GM18498 (cell line): Measurements from ENCODE around the gene DTX2.
A peak's percentile ranks its signal among the peaks of the same experiment; 100 is the strongest.
"Not testable (repeated sequence)": the region's sequence is repeated elsewhere in the genome, so short reads cannot be mapped to it uniquely, and the experiment has no call there.

ENCODE experiments used
- ATAC-seq: cut with Tn5 transposase; IDR thresholded peaks from one replicate; pipeline ENCODE4 v1.9.1; 2021; ENCODE audit warnings: mild to moderate bottlenecking, moderate library complexity; ENCODE audit not compliant: unreplicated experiment

The DTX2 gene

GRCh38 chr7:76485822-76486610 lies 24.5 kb downstream of the DTX2 start:
- ATAC-seq = peak; percentile 16

GRCh38 chr7:76486618-76487017 lies 25.1 kb downstream of the DTX2 start:
- ATAC-seq = peak; percentile 99

GRCh38 chr7:76487969-76488368 lies 26.5 kb downstream of the DTX2 start:
- not testable (repeated sequence) for ATAC-seq

GRCh38 chr7:76492139-76492538 lies 30.6 kb downstream of the DTX2 start:
- not testable (repeated sequence) for ATAC-seq

- not testable (repeated sequence) for ATAC-seq
Measured at GRCh38 chr7:76495717-76496116, 34.2 kb downstream of the DTX2 start.

GRCh38 chr7:76497918-76498582 lies 36.5 kb downstream of the DTX2 start:
- not testable (repeated sequence) for ATAC-seq

- ATAC-seq = not testable (repeated sequence)
Measured at GRCh38 chr7:76498583-76499200, 37.2 kb downstream of the DTX2 start.

GRCh38 chr7:76499201-76499923 lies 37.9 kb downstream of the DTX2 start:
- not testable (repeated sequence) for ATAC-seq

- ATAC-seq = not testable (repeated sequence)
Measured at GRCh38 chr7:76499924-76500241, 38.4 kb downstream of the DTX2 start.

GRCh38 chr7:76502224-76502623 lies 40.7 kb downstream of the DTX2 start:
- not testable (repeated sequence) for ATAC-seq

GRCh38 chr7:76502836-76503235 lies 41.3 kb downstream of the DTX2 start:
- ATAC-seq = not testable (repeated sequence)

GRCh38 chr7:76503244-76503643 lies 41.7 kb downstream of the DTX2 start:
- ATAC-seq = not testable (repeated sequence)

- ATAC-seq = not testable (repeated sequence)
Measured at GRCh38 chr7:76504351-76505167, 43.0 kb downstream of the DTX2 start.

- ATAC-seq = no peak
Measured at GRCh38 chr7:76505168-76506080, 43.9 kb downstream of the DTX2 start.

GRCh38 chr7:76506081-76506440 lies 44.6 kb downstream of the DTX2 start:
- ATAC-seq = no peak

GRCh38 chr7:76506643-76507042 lies 45.1 kb downstream of the DTX2 start:
- not testable (repeated sequence) for ATAC-seq

- ATAC-seq = no peak
Measured at GRCh38 chr7:76507723-76508406, 46.4 kb downstream of the DTX2 start.

- no peak for ATAC-seq
Measured at GRCh38 chr7:76509931-76510877, 48.7 kb downstream of the DTX2 start, which contains the start of gene UPK3B. Gene UPK3B, plus strand, starts transcription at chr7:76510552. Its CDS starts 101 bp downstream, at chr7:76510653.
